Smooth muscle cell of the brain vasculature (primary cell): ENCODE results near the gene GNPAT.

Experiments used
- DNase-seq: peaks from one replicate; pipeline ENCODE4 v3.0.0-alpha.2; 2012; ENCODE audit warnings: low read depth, low spot score

The GNPAT gene

GRCh38 chr1:231317306-231318014 is 76.4 kb downstream of the GNPAT start:
- no peak for DNase-seq

GRCh38 chr1:231318015-231318355 is 77.0 kb downstream of the GNPAT start:
- no peak for DNase-seq

GRCh38 chr1:231318568-231318967 is 77.6 kb downstream of the GNPAT start:
- DNase-seq, result no peak

GRCh38 chr1:231319080-231319479 is 78.1 kb downstream of the GNPAT start:
- DNase-seq, result no peak

GRCh38 chr1:231322880-231323530 is 82.0 kb downstream of the GNPAT start:
- no peak for DNase-seq

- no peak for DNase-seq
These were observed 83.6 kb downstream of the GNPAT start for GRCh38 chr1:231324660-231325059.

- DNase-seq, result no peak
These were observed 85.2 kb downstream of the GNPAT start for GRCh38 chr1:231326248-231326647.
